CD14-positive monocyte (primary cell): Measurements from ENCODE around the gene MORN3. TPM values are rescaled to one million over a fixed set of nuclear protein-coding genes. Genes with fewer than 3 reads are reported as not detected.
A peak's percentile ranks its signal among the peaks of the same experiment; 100 is the strongest.
"Not testable (repeated sequence)": the region's sequence is repeated elsewhere in the genome, so short reads cannot be mapped to it uniquely, and the experiment has no call there.

Experiments used
- DNase-seq, 3 donors: peaks; one replicate each; pipeline ENCODE4 v3.0.0-alpha.2; 2011 to 2022
- H2AFZ ChIP-seq: 2 replicates; pipeline ENCODE4 v1.6.0; 2012; ENCODE audit warnings: mild to moderate bottlenecking, low read depth, low read length, inconsistent platforms; ENCODE audit not compliant: insufficient read depth, poor library complexity, severe bottlenecking
- H3K27ac ChIP-seq, 2 donors: 1 replicate in 1 of 2; 2 replicates in 1 of 2; pipeline ENCODE4 v1.5.1; 2012 to 2013; ENCODE audit warnings: low read length in 2 of 2, control low read depth in 1 of 2, inconsistent platforms in 1 of 2, low read depth in 1 of 2, mild to moderate bottlenecking in 1 of 2
- H3K27me3 ChIP-seq, 2 donors: one replicate each; pipeline versions ENCODE4 v1.6.0 to v1.6.1; 2011 to 2013; ENCODE audit warnings: low read length in 2 of 2; ENCODE audit not compliant: control insufficient read depth in 2 of 2, insufficient read depth in 2 of 2
- H3K36me3 ChIP-seq, 2 donors: replicated peaks in 1 of 2; 1 replicate in 1 of 2; 2 replicates in 1 of 2; pipeline versions ENCODE4 v1.5.1 to v1.6.1; 2012 to 2013; ENCODE audit warnings: low read length in 2 of 2, control low read depth in 1 of 2, inconsistent platforms in 1 of 2, mild to moderate bottlenecking in 1 of 2; ENCODE audit not compliant: insufficient read depth in 2 of 2, control insufficient read depth in 1 of 2
- H3K4me1 ChIP-seq, 2 donors: 1 replicate in 1 of 2; 2 replicates in 1 of 2; pipeline versions ENCODE4 v1.5.1 to v1.6.1; 2012 to 2013; ENCODE audit warnings: low read length in 2 of 2, control low read depth in 1 of 2, inconsistent platforms in 1 of 2, mild to moderate bottlenecking in 1 of 2, moderate library complexity in 1 of 2; ENCODE audit not compliant: insufficient read depth in 2 of 2, control insufficient read depth in 1 of 2
- H3K4me2 ChIP-seq: replicated peaks from 2 replicates; pipeline ENCODE3; 2012; ENCODE audit warnings: low read length, moderate library complexity, mild to moderate bottlenecking; ENCODE audit not compliant: poor library complexity, severe bottlenecking; ENCODE audit errors: extremely low read depth
- H3K4me3 ChIP-seq, 3 experiments: fragments of 200-600 bp in 1 of 3; sonication (generic) in 1 of 3; replicated peaks in 1 of 3; 1 replicate in 2 of 3; 2 replicates in 1 of 3; pipeline ENCODE4 v1.5.1; 2011 to 2013; ENCODE audit warnings: low read length in 3 of 3, mild to moderate bottlenecking in 3 of 3, control low read depth in 2 of 3, low read depth in 2 of 3, inconsistent platforms in 1 of 3, moderate library complexity in 1 of 3
- H3K79me2 ChIP-seq: 2 replicates; pipeline ENCODE4 v1.6.0; 2012; ENCODE audit warnings: mild to moderate bottlenecking, control low read depth, inconsistent platforms, low read length, moderate library complexity; ENCODE audit not compliant: insufficient read depth
- H3K9ac ChIP-seq: 2 replicates; pipeline ENCODE4 v1.6.0; 2017; ENCODE audit warnings: low read length, mild to moderate bottlenecking; ENCODE audit not compliant: insufficient read depth, poor library complexity, severe bottlenecking
- H3K9me3 ChIP-seq, 2 donors: replicated peaks in 1 of 2; 1 replicate in 1 of 2; 2 replicates in 1 of 2; pipeline versions ENCODE4 v1.5.1 to v1.6.1; 2012 to 2013; ENCODE audit warnings: low read length in 2 of 2, control low read depth in 1 of 2; ENCODE audit not compliant: control insufficient read depth in 1 of 2, insufficient read depth in 1 of 2
- H4K20me1 ChIP-seq: 2 replicates; pipeline ENCODE4 v1.6.0; 2012; ENCODE audit warnings: mild to moderate bottlenecking, low read length, control low read depth, moderate library complexity; ENCODE audit not compliant: insufficient read depth
- H3K27ac Mint-ChIP-seq, 7 donors: one replicate each; pipeline ENCODE4 v1.8.0; 2020; ENCODE audit warnings: mild to moderate bottlenecking in 7 of 7, mixed read lengths in 7 of 7, moderate library complexity in 6 of 7, inconsistent platforms in 2 of 7
- H3K27me3 Mint-ChIP-seq, 3 donors: one replicate each; pipeline ENCODE4 v1.8.0; 2021 to 2022; ENCODE audit warnings: low read depth in 3 of 3, mild to moderate bottlenecking in 3 of 3, mixed read lengths in 3 of 3, moderate library complexity in 3 of 3, inconsistent platforms in 1 of 3
- H3K36me3 Mint-ChIP-seq, 2 donors: one replicate each; pipeline ENCODE4 v1.8.0; 2020; ENCODE audit warnings: mixed read lengths in 2 of 2, inconsistent platforms in 1 of 2, mild to moderate bottlenecking in 1 of 2
- H3K4me1 Mint-ChIP-seq: one replicate; pipeline ENCODE4 v1.8.0; 2020; ENCODE audit warnings: mild to moderate bottlenecking, mixed read lengths
- H3K4me3 Mint-ChIP-seq, 2 donors: one replicate each; pipeline ENCODE4 v1.8.0; 2020; ENCODE audit warnings: mild to moderate bottlenecking in 2 of 2, mixed read lengths in 2 of 2, moderate library complexity in 1 of 2
- H3K9me3 Mint-ChIP-seq, 7 donors: one replicate each; pipeline ENCODE4 v1.8.0; 2020 to 2022; ENCODE audit warnings: mixed read lengths in 7 of 7, mild to moderate bottlenecking in 6 of 7, moderate library complexity in 6 of 7, inconsistent platforms in 2 of 7
- WGBS: methylation state at CpG from one replicate; pipeline ENCODE4 v1.1.5; 2013; ENCODE audit warnings: missing lambda C conversion rate; ENCODE audit not compliant: insufficient coverage; 5-methylcytosine and 5-hydroxymethylcytosine counted together
- intact Hi-C, 2 donors: fragments of 100-400 bp; cut with micrococcal nuclease; formaldehyde crosslinking; loops; one replicate each; pipeline versions ENCODE4 v1.15.0 to v1.15.1; 2023
- polyA plus RNA-seq, 3 donors: library from polyadenylated mRNA; depleted of rRNA in 1 of 3; unstranded in 2 of 3; stranded (reverse) in 1 of 3; fragments of 300-500 nt in 2 of 3; fragments of >200 nt in 1 of 3; fragmentation: Illumina TruSeq in 2 of 3; gene quantifications; 1 replicate in 2 of 3; 2 replicates in 1 of 3; pipeline ENCODE4 v1.2.3, GENCODE V29; 2012 to 2021
- TF ChIP-seq, protein P1 (sequence below): fragments of 200-600 bp; IDR thresholded peaks from one replicate; pipeline ENCODE4 v1.8.0; 2022; ENCODE audit warnings: antibody characterized with exemption, mild to moderate bottlenecking

Gene MORN3
- polyA plus RNA-seq, 3 donors, result 0.17 TPM; not detected in 2

DNA sequence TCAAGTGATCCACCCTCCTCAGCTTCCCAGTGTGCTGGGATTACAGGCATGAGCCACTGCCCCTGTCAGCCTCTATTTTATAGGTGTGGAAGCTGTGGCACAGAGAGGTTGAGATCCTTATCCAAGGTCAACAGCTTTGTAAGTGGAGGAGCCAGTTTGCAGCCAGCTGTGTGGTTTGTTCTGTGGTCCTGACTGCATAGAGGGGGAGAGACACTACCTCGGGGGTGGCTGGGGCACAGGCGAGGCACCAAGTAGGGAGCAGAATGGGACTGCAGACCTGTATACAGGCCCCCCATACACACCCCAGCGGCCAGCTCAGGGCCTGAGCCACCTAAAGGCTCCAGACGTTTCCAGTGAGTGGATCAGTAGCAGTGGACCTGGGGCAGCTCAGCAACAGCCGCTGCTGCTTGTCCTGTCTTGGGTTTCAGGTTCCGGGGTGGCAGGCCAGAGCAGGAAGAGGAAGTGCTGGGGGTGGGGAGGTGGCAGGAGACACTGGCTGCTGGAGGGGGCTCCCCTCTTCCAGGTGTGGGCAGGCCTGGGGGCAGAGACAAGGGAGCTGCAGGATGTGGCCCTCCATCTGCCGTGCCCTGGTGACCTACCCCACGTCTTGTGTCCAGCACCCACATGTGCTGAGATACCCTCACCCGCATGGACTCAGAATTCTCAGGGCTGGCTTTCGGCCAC, 32.1 kb downstream of the MORN3 start:
- peak overlapping the region; percentile 60 for H3K9ac ChIP-seq
- peak overlapping the region; percentile 71 for H3K4me2 ChIP-seq
- H3K4me1 ChIP-seq, result peaks cover 17 to 25% of the 10 kb centered on the region in 2 donors
- H3K27me3 ChIP-seq, result no peaks in the 10 kb centered on the region
- no peaks in the 10 kb centered on the region for H3K9me3 ChIP-seq
- DNase-seq, result peak in 2 of 3 donors; percentile 51 to 61
- peaks cover 55% of the 10 kb centered on the region for H4K20me1 ChIP-seq
- H3K79me2 ChIP-seq, result peaks cover 75% of the 10 kb centered on the region
- H3K27ac ChIP-seq, result peak overlapping the region; percentile 73 to 87
- Mint-ChIP-seq H3K4me1 (peaks cover 34% of the 10 kb centered on the region), H3K27me3 (peaks cover 0 to under 1% (median 0%) of the 10 kb centered on the region in 3 donors), H3K27ac (peak overlapping the region; percentile 67 to 88 (median 85)), H3K4me3 (peak overlapping the region in 1 of 2 donors; percentile 65), H3K9me3 (no peaks in the 10 kb centered on the region), H3K36me3 (peaks cover 20 to 43% of the 10 kb centered on the region in 2 donors)
- H3K4me3 ChIP-seq, result peak overlapping the region in 1 of 3 experiments; percentile 18
- intact Hi-C loops, result no loop called here
- H3K36me3 ChIP-seq, result peaks cover 12 to 31% of the 10 kb centered on the region in 2 donors
- 20% methylated on average over 6 of the region's 10 CpGs for WGBS
- TF ChIP-seq, protein P1, sequence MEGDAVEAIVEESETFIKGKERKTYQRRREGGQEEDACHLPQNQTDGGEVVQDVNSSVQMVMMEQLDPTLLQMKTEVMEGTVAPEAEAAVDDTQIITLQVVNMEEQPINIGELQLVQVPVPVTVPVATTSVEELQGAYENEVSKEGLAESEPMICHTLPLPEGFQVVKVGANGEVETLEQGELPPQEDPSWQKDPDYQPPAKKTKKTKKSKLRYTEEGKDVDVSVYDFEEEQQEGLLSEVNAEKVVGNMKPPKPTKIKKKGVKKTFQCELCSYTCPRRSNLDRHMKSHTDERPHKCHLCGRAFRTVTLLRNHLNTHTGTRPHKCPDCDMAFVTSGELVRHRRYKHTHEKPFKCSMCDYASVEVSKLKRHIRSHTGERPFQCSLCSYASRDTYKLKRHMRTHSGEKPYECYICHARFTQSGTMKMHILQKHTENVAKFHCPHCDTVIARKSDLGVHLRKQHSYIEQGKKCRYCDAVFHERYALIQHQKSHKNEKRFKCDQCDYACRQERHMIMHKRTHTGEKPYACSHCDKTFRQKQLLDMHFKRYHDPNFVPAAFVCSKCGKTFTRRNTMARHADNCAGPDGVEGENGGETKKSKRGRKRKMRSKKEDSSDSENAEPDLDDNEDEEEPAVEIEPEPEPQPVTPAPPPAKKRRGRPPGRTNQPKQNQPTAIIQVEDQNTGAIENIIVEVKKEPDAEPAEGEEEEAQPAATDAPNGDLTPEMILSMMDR, result no peak
- peak overlapping the region; percentile 83 for H2AFZ ChIP-seq

DNA sequence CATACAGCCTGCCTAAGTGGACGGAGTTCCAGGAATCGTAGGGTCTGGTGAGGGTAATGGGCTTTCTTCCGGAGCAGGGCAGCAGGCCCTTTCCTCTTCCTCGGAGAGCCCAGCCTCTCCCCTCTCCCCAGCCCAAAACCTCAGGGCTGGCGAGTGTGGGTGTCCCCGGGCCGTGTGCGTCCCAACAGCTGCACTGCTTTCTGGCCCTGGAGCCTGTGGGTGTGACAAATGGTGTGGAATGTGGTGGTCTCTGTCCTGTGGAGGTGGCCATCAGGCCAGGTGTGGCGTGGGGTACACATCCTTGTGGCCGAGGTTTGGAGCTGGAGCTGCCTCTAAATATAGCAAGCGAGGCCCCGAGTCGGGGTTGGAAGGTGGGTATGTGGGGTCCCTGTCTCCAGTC, 34.6 kb downstream of the MORN3 start:
- no peak overlapping the region for H3K4me3 Mint-ChIP-seq
- H3K36me3 Mint-ChIP-seq, result peaks cover 17 to 28% of the 10 kb centered on the region in 2 donors
- H3K4me2 ChIP-seq, result no peak overlapping the region
- DNase-seq, result no peak
- H3K4me1 Mint-ChIP-seq, result peaks cover 58% of the 10 kb centered on the region
- H3K9ac ChIP-seq, result no peak overlapping the region
- H3K79me2 ChIP-seq, result peaks cover 84% of the 10 kb centered on the region
- peaks cover 0 to 3% (median 0%) of the 10 kb centered on the region in 3 donors for H3K27me3 Mint-ChIP-seq
- H3K9me3 Mint-ChIP-seq, result no peaks in the 10 kb centered on the region
- TF ChIP-seq, protein P1, result no peak
- no peak overlapping the region for H3K4me3 ChIP-seq
- no peak overlapping the region for H3K27ac ChIP-seq
- no peaks in the 10 kb centered on the region for H3K27me3 ChIP-seq
- intact Hi-C loops, result no loop called here
- H3K27ac Mint-ChIP-seq, result peak overlapping the region in 4 of 7 donors; percentile 20 to 71 (median 31)
- WGBS, result 43% methylated on average over 5 of the region's 13 CpGs
- peaks cover 35 to 47% of the 10 kb centered on the region in 2 donors for H3K4me1 ChIP-seq
- no peak overlapping the region for H2AFZ ChIP-seq
- peaks cover 0 to 7% of the 10 kb centered on the region in 2 donors for H3K36me3 ChIP-seq
- H3K9me3 ChIP-seq, result no peaks in the 10 kb centered on the region
- peaks cover 60% of the 10 kb centered on the region for H4K20me1 ChIP-seq

DNA sequence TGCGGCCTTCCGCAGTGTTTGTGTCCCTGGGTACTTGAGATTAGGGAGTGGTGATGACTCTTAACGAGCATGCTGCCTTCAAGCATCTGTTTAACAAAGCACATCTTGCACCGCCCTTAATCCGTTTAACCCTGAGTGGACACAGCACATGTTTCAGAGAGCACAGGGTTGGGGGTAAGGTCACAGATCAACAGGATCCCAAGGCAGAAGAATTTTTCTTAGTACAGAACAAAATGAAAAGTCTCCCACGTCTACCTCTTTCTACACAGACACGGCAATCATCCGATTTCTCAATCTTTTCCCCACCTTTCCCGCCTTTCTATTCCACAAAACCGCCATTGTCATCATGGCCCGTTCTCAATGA, 35.6 kb downstream of the MORN3 start:
- intact Hi-C loops, result not testable (repeated sequence)
- WGBS, result no CpG with 5 or more reads among the region's 11 CpGs

More for the DNA sequence above, 35.6 kb downstream of the MORN3 start:
- not testable (repeated sequence) for H3K27ac Mint-ChIP-seq, H3K9me3 Mint-ChIP-seq, H3K9ac ChIP-seq, H3K4me3 ChIP-seq, H3K27me3 Mint-ChIP-seq, H3K4me3 Mint-ChIP-seq, H3K27ac ChIP-seq, H3K36me3 ChIP-seq, H3K9me3 ChIP-seq, H3K27me3 ChIP-seq, H2AFZ ChIP-seq, H3K4me2 ChIP-seq, DNase-seq
- Mint-ChIP-seq H3K4me1 (peaks cover 68% of the 10 kb centered on the region), H3K36me3 (peaks cover 17 to 28% of the 10 kb centered on the region in 2 donors)
- Histone ChIP-seq H4K20me1 (peaks cover 64% of the 10 kb centered on the region), H3K4me1 (peaks cover 46 to 57% of the 10 kb centered on the region in 2 donors), H3K79me2 (peaks cover 88% of the 10 kb centered on the region)
